NCI-H128 (cell line): Measurements from ENCODE around the gene ELOVL5.

Experiments used
- DNase-seq: peaks from one replicate; lab custom pipeline; 2025; ENCODE audit not compliant: unreplicated experiment; lab: John Stamatoyannopoulos, UW

Gene ELOVL5

DNA sequence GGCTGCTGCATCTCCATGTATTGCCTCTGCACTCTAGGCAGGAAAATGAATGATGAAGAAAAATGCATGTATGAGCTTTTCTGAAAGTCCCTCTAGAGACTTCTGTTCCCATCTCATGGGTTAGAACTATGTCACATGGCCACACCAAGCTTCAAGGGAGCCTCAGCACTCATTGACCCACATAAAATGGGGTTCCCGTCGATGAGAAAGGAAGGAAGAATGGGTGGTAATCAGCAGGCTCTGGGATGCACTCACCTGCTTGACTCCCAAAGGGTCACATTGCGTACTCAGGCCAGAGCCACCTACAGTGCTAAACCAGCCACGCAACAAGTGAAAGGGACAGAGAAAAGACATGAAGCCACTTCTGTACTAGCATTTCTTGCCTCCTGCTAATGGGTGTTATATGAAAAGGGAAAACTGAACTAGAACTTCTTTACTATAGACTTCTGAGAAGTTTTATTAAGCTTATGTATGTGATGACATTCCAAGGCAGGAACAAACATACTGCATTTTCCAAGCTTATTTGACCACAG lies 104.3 kb downstream of the ELOVL5 start:
- no peak for DNase-seq

DNA sequence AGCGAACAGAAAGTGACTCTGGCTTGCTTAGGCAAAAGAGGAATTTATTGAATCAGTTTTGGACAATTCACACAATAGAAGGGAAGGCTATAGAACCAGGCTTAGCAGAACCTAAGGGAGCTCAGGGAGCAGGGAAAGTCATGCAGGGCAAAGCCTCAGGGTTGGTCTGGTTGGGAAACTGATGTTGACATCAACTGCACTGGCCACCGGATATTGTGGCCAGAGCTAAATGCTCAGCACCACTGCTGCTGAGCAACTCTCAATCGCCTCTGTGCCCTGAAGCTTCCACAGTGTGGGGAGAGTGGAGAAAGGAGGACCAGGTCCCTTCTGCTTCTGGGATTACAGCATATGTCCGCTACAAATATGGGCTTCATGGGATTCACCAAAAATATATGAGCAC lies 106.8 kb downstream of the ELOVL5 start:
- DNase-seq = no peak

GRCh38 chr6:53240761-53241160 lies 108.0 kb downstream of the ELOVL5 start:
- DNase-seq = no peak

DNA sequence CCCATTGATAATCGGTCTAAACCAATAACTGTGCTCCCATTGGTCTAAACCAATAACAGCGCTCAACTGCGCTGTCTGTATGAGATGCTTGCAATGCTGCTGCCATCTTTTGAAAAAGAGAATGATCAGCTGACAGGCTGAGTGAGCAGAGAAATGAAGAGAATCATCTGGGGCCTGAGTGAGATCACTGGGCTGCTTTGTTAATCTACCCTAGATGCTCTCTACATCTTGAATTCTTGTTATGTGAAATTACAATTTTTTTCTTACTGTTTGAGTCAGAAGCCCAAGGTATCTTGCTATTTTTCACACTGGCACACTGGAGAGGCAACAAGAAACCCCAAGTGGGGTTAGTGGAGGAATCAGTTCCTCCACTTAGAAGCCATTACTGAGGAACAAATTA lies 108.6 kb downstream of the ELOVL5 start:
- no peak for DNase-seq

DNA sequence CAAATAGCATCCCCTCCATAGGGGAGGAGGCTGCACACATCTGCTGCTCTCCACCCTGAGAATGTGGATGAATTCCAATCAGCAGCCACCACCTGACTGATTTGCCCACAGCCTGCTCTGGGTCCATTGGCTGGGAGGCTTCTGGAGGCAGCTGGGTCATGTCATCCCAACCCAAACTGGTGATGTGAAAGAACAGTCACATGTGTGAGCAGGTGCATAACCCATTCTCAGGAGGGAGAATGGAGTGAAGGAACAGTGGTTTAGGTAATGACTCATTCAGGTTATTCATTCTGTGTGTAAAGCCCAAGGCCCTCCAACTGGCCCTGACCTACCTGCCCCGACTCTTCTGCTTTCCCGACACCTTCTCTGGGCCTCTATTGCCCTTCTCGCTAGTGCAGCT lies 109.2 kb downstream of the ELOVL5 start:
- no peak for DNase-seq

GRCh38 chr6:53238311-53238710 lies 110.4 kb downstream of the ELOVL5 start:
- DNase-seq = no peak

DNA sequence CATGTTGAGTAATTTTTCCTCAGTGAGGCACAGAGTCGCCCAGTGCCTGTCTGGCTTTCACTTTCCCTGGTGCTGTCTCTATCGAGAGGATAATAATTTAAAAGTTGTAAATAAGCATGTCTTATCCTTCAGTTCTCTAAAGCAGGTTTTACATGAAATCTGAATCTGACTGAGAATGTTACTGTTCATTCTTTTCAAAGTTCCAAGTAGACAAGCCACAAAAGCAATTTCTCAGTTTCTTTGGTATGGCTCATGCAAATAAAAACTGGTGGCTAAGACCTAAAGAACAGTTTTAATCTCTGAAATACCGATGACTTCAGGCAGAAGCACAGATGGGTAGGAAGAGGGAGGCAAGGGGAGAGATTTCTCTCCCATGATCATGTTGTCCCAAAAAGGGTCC lies 112.5 kb downstream of the ELOVL5 start:
- DNase-seq = no peak

- no peak for DNase-seq
Measured at GRCh38 chr6:53235508-53235907, 113.2 kb downstream of the ELOVL5 start.

- no peak for DNase-seq
Measured at GRCh38 chr6:53233309-53233708, 115.4 kb downstream of the ELOVL5 start.

GRCh38 chr6:53230775-53231467 lies 117.8 kb downstream of the ELOVL5 start:
- DNase-seq = no peak

- DNase-seq = no peak
Measured at GRCh38 chr6:53227847-53228246, 120.9 kb downstream of the ELOVL5 start.

DNA sequence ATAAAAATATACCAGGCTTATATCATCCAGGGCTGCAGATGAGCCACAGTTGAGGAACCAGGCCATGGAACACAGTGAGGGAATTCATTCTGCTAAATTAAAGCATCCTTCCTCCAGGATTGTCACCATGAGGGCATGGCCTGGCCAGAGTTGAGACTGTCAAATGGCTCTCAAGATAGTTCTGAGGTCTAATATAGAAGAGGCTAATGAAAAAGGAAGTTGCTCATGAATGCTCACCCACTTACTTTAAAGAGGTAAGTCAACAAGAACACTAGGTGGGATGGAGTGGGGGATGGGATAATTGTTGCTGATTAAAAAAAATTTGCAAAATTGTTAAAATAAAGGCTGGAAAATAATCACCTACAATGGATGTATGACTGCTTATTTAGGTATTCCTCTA lies 128.1 kb downstream of the ELOVL5 start:
- DNase-seq = no peak
